HepG2 (cell line): ENCODE results near the gene PEAK1. TPM values are rescaled to one million over a fixed set of nuclear protein-coding genes. Genes with fewer than 3 reads are reported as not detected.
A peak's percentile ranks its signal among the peaks of the same experiment; 100 is the strongest.

Experiments used
- ATAC-seq: fragments of 200-7000 bp; cut with Tn5 transposase; 3 replicates; pipeline ENCODE4 v1.9.1; 2020; ENCODE audit warnings: mild to moderate bottlenecking, moderate library complexity
- BruUV-seq: library from RNA; stranded (reverse); fragments of 400-500 nt; replicated peaks from 2 replicates; lab custom pipeline; 2021; lab: Mats Ljungman, UMichigan
- CTCF ChIA-PET: fragments of 300-600 bp; formaldehyde crosslinking; extraction: SDS; loops from one replicate; lab custom pipeline; 2021; ENCODE audit warnings: low total read pairs, inconsistent platforms, low intra/inter-chr PET ratio; lab: Yijun Ruan, JAX
- POLR2A ChIA-PET: fragments of 350-600 bp; sonication (Branson Sonifier 250); formaldehyde crosslinking; loops from one replicate; lab custom pipeline; 2020; ENCODE audit warnings: antibody characterized with exemption, inconsistent platforms; lab: Yijun Ruan, JAX
- DNase-seq: peaks from one replicate; pipeline ENCODE4 v3.0.0-alpha.2; 2015; ENCODE audit warnings: low spot score
- FAIRE-seq: peaks from 3 replicates; lab custom pipeline; 2011; peaks lifted over from hg19 to GRCh38; lab: Jason Lieb, UNC
- H2AFZ ChIP-seq: one replicate; pipeline ENCODE4 v1.6.1; 2011; ENCODE audit warnings: low read length, inconsistent platforms
- H3K27ac ChIP-seq: fragments of 300-600 bp; 3 replicates; pipeline ENCODE4 v1.8.0; 2011; ENCODE audit warnings: mixed run types, mild to moderate bottlenecking, mixed read lengths, low read length, inconsistent platforms; ENCODE audit not compliant: insufficient read depth; ENCODE audit errors: extremely low read length
- H3K27me3 ChIP-seq, 2 experiments: fragments of 200-600 bp in 1 of 2; 2 replicates in 1 of 2; 3 replicates in 1 of 2; pipeline versions ENCODE4 v1.6.0 to v1.8.0; 2011; ENCODE audit warnings: low read length in 2 of 2, mild to moderate bottlenecking in 2 of 2, moderate library complexity in 2 of 2, inconsistent platforms in 1 of 2; ENCODE audit not compliant: insufficient read depth in 2 of 2, control insufficient read depth in 1 of 2
- H3K36me3 ChIP-seq, 2 experiments: fragments of 200-600 bp in 1 of 2; replicated peaks in 1 of 2; 2 replicates in 1 of 2; 3 replicates in 1 of 2; pipeline versions ENCODE4 v1.5.1 to v1.8.0; 2011; ENCODE audit warnings: low read length in 2 of 2, inconsistent platforms in 1 of 2; ENCODE audit not compliant: insufficient read depth in 2 of 2, control insufficient read depth in 1 of 2
- H3K4me1 ChIP-seq: 2 replicates; pipeline ENCODE4 v1.5.1; 2012; ENCODE audit warnings: low read length, inconsistent platforms; ENCODE audit not compliant: insufficient read depth
- H3K4me2 ChIP-seq: 2 replicates; pipeline ENCODE4 v1.6.0; 2011; ENCODE audit warnings: low read depth, low read length, inconsistent platforms
- H3K4me3 ChIP-seq, 3 experiments: fragments of 200-600 bp in 1 of 3; sonication (generic), shearing (Covaris generic) in 1 of 3; replicated peaks in 1 of 3; 2 replicates each; pipeline ENCODE4 v1.5.1; 2011 to 2016; ENCODE audit warnings: low read length in 3 of 3, inconsistent platforms in 2 of 3, low read depth in 2 of 3, mild to moderate bottlenecking in 2 of 3, control low read depth in 1 of 3, mixed read lengths in 1 of 3; ENCODE audit not compliant: insufficient read depth in 1 of 3
- H3K79me2 ChIP-seq: one replicate; pipeline ENCODE4 v1.6.1; 2011; ENCODE audit warnings: low read length, inconsistent platforms; ENCODE audit not compliant: insufficient read depth
- H3K9ac ChIP-seq: 2 replicates; pipeline ENCODE4 v1.6.0; 2011; ENCODE audit warnings: mild to moderate bottlenecking, low read depth, low read length, inconsistent platforms; ENCODE audit not compliant: insufficient read depth
- H3K9me3 ChIP-seq: 2 replicates; pipeline ENCODE4 v1.5.1; 2012; ENCODE audit warnings: mild to moderate bottlenecking, low read length
- H4K20me1 ChIP-seq: 2 replicates; pipeline ENCODE4 v1.6.0; 2011; ENCODE audit warnings: inconsistent platforms, mild to moderate bottlenecking, low read length, moderate library complexity; ENCODE audit not compliant: insufficient read depth
- HDAC2 ChIP-seq: sonication (generic); formaldehyde crosslinking; IDR thresholded peaks from 2 replicates; pipeline ENCODE4 v1.4.0; 2020; ENCODE audit warnings: missing genetic modification reagents
- HMGA1 ChIP-seq: sonication (generic); formaldehyde crosslinking; conservative IDR thresholded peaks from 2 replicates; pipeline ENCODE4 v1.4.0; 2020; ENCODE audit warnings: missing genetic modification reagents
- KMT2B ChIP-seq: IDR thresholded peaks from 2 replicates; pipeline ENCODE4 v1.6.1; 2016; ENCODE audit warnings: missing genetic modification reagents, missing compliant biosample characterization
- NR1H2 ChIP-seq: sonication (generic); formaldehyde crosslinking; IDR thresholded peaks from 2 replicates; pipeline ENCODE4 v1.8.1; 2022; ENCODE audit warnings: low read depth, missing genetic modification reagents, borderline replicate concordance
- ZNF12 ChIP-seq: sonication (generic); formaldehyde crosslinking; IDR thresholded peaks from 2 replicates; pipeline ENCODE4 v1.5.0; 2020; ENCODE audit warnings: missing genetic modification reagents
- ZNF160 ChIP-seq: sonication (generic); formaldehyde crosslinking; IDR thresholded peaks from 2 replicates; pipeline ENCODE4 v1.8.0; 2022; ENCODE audit warnings: mild to moderate bottlenecking, inconsistent platforms, missing genetic modification reagents
- ZNF383 ChIP-seq: sonication (generic); formaldehyde crosslinking; IDR thresholded peaks from 2 replicates; pipeline ENCODE4 v1.4.0; 2020; ENCODE audit warnings: missing genetic modification reagents, mild to moderate bottlenecking, borderline replicate concordance
- ZNF432 ChIP-seq: sonication (generic); formaldehyde crosslinking; IDR thresholded peaks from 2 replicates; pipeline ENCODE4 v1.5.0; 2020; ENCODE audit warnings: missing genetic modification reagents, mild to moderate bottlenecking, borderline replicate concordance
- ZNF446 ChIP-seq: sonication (generic); formaldehyde crosslinking; IDR thresholded peaks from 2 replicates; pipeline ENCODE4 v1.5.0; 2020; ENCODE audit warnings: mild to moderate bottlenecking, missing genetic modification reagents
- ZNF543 ChIP-seq: sonication (generic); formaldehyde crosslinking; IDR thresholded peaks from 2 replicates; pipeline ENCODE4 v1.4.0; 2020; ENCODE audit warnings: mild to moderate bottlenecking, missing genetic modification reagents
- ZNF644 ChIP-seq: IDR thresholded peaks from 2 replicates; pipeline ENCODE4 v1.6.1; 2016; ENCODE audit warnings: low read depth
- ZNF850 ChIP-seq: sonication (generic); formaldehyde crosslinking; conservative IDR thresholded peaks from 2 replicates; pipeline ENCODE4 v1.9.0; 2021; ENCODE audit warnings: mild to moderate bottlenecking, missing genetic modification reagents
- ZSCAN31 ChIP-seq: sonication (generic); formaldehyde crosslinking; IDR thresholded peaks from 2 replicates; pipeline ENCODE4 v1.5.0; 2020; ENCODE audit warnings: low read depth, mild to moderate bottlenecking, missing genetic modification reagents
- ZZZ3 ChIP-seq: sonication (generic); formaldehyde crosslinking; IDR thresholded peaks from 2 replicates; pipeline ENCODE4 v1.4.0; 2020; ENCODE audit warnings: missing genetic modification reagents, mild to moderate bottlenecking, borderline replicate concordance
- WGBS: methylation state at CpG from one replicate; pipeline ENCODE4 v1.1.6; 2017; ENCODE audit warnings: low lambda C conversion rate; 5-methylcytosine and 5-hydroxymethylcytosine counted together
- in situ Hi-C: cut with HindIII; loops from 2 replicates; pipeline ENCODE4 v1.10.0; 2017; ENCODE audit warnings: low pct_unique_long_range_greater_than_20kb; ENCODE audit not compliant: extremely low pct_ligation_motif_present
- intact Hi-C: fragments of 100-400 bp; cut with micrococcal nuclease; formaldehyde crosslinking; loops from one replicate; pipeline ENCODE4 v1.10.0; 2022; ENCODE audit not compliant: unreplicated experiment
- polyA plus RNA-seq, 8 experiments: library from polyadenylated mRNA; depleted of rRNA in 3 of 8; stranded (reverse) in 7 of 8; unstranded in 1 of 8; fragments of >200 nt; fragmentation: Illumina TruSeq in 4 of 8; extraction: Trizol in 4 of 8; gene quantifications; 2 replicates each; pipeline versions ENCODE4 v1.2.1 to v1.2.3, GENCODE V29; 2011 to 2016; ENCODE audit warnings: low read depth in 4 of 8, missing spikeins in 1 of 8, mixed read lengths in 1 of 8; ENCODE audit not compliant: insufficient read depth in 1 of 8
- total RNA-seq, 5 experiments: library from RNA; depleted of rRNA; stranded (reverse); fragments of >200 nt; fragmentation: Illumina TruSeq; extraction: Trizol; gene quantifications; 2 replicates each; pipeline ENCODE4 v1.2.3, GENCODE V29; 2016; ENCODE audit warnings: low read depth in 1 of 5
- TF ChIP-seq, protein P1 (sequence below): IDR thresholded peaks from 2 replicates; pipeline ENCODE4 v1.6.1; 2016; ENCODE audit warnings: low read depth, missing genetic modification reagents, missing compliant biosample characterization

PEAK1 gene
- total and polyA plus RNA-seq, 2 of the 13 experiments (the other 11 are each of a cell fraction or from before 2014, with no cell fraction given), result 6.0 to 6.6 TPM

DNA sequence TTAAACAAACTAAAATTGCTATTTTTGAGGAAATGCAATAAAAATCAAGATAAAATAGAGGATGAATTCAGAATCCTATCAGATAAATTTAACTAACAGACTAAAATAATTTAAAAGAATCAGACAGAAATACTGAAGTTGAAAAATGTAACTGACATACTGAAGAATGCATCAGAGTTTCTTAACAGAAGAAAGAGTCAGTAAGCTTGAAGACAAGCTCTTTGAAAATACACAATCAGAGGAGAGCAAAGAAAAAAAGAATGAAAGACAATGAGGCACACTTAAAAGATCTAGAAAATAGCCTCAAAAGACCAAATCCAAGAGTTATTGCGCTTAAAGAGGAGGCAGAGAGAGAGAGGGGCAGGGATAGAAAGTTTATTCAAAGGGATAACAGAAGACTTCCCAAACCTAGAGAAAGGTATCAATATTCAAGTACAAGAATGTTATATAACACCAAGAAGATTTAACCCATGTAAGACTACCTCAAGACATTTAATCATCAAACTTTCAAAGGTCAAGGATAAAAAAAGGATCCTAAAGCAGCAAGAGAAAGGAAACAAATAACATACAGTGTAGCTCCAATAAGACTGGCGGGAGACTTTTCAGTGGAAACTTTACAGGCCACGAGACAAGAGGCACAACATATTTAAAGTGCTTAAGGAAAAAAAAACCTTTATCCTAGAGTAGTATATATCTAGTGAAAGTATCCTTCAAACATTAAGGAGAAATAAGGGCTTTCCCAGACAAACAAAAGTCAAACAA lies 24.7 kb downstream of the PEAK1 start:
- FAIRE-seq (no peak), DNase-seq (no peak), ATAC-seq (no peak)
- peaks cover 0 to 4% of the 10 kb centered on the region in 2 experiments; a peak in 1 of 5 replicates for H3K36me3 ChIP-seq
- H3K27me3 ChIP-seq, result no peaks in the 10 kb centered on the region
- H3K79me2 ChIP-seq, result peaks cover 39% of the 10 kb centered on the region
- CTCF ChIA-PET, result no interaction called here
- no peak overlapping the region for H3K4me3 ChIP-seq
- no peak overlapping the region for H2AFZ ChIP-seq
- peaks cover 30% of the 10 kb centered on the region for H3K9me3 ChIP-seq
- no peaks in the 10 kb centered on the region for H3K4me1 ChIP-seq
- no peak overlapping the region for H3K9ac ChIP-seq
- in situ Hi-C loops (no loop called here), intact Hi-C loops (no loop called here)
- H4K20me1 ChIP-seq, result 0 out of 2 replicates have a peak, but pooled peaks cover 4% of the 10 kb centered on the region
- no peak overlapping the region for H3K4me2 ChIP-seq
- WGBS, result 97% methylated on average over 3 of the region's 3 CpGs
- BruUV-seq, result no TSS peak
- TF ChIP-seq ZSCAN31 (no peak), ZNF160 (CRISPR knock-in tag) (peak; percentile 97), HDAC2 (CRISPR knock-in tag) (no peak)
- POLR2A ChIA-PET, result no interaction called here
- H3K27ac ChIP-seq, result no peak overlapping the region

GRCh38 chr15:77393471-77393840 lies 26.4 kb downstream of the PEAK1 start:
- ATAC-seq (no peak), DNase-seq (no peak), FAIRE-seq (no peak)
- CTCF ChIA-PET, result no interaction called here
- H3K4me1 ChIP-seq, result no peaks in the 10 kb centered on the region
- H3K4me3 ChIP-seq, result no peak overlapping the region
- POLR2A ChIA-PET, result no interaction called here
- no peak overlapping the region for H3K4me2 ChIP-seq
- peaks cover 12% of the 10 kb centered on the region for H3K9me3 ChIP-seq
- no TSS peak for BruUV-seq
- peaks cover 32% of the 10 kb centered on the region for H3K79me2 ChIP-seq
- H3K9ac ChIP-seq, result no peak overlapping the region
- in situ Hi-C loops, result no loop called here
- no peak overlapping the region for H2AFZ ChIP-seq
- H3K27ac ChIP-seq, result no peak overlapping the region
- H3K36me3 ChIP-seq, result peaks cover 0 to 4% of the 10 kb centered on the region in 2 experiments; a peak in 1 of 5 replicates
- intact Hi-C loops, result no loop called here
- H4K20me1 ChIP-seq, result peaks cover 9% of the 10 kb centered on the region; the same call in 1 of the 2 replicates
- no peaks in the 10 kb centered on the region for H3K27me3 ChIP-seq
- TF ChIP-seq ZZZ3 (CRISPR knock-in tag) (no peak), NR1H2 (CRISPR knock-in tag) (no peak), ZNF383 (no peak), ZNF543 (no peak), ZNF644 (CRISPR knock-in tag) (no peak), ZNF432 (CRISPR knock-in tag) (no peak), ZNF12 (CRISPR knock-in tag) (no peak), KMT2B (CRISPR knock-in tag) (no peak), HMGA1 (no peak), ZNF446 (CRISPR knock-in tag) (no peak), ZNF850 (CRISPR knock-in tag) (no peak)
- TF ChIP-seq, protein P1, sequence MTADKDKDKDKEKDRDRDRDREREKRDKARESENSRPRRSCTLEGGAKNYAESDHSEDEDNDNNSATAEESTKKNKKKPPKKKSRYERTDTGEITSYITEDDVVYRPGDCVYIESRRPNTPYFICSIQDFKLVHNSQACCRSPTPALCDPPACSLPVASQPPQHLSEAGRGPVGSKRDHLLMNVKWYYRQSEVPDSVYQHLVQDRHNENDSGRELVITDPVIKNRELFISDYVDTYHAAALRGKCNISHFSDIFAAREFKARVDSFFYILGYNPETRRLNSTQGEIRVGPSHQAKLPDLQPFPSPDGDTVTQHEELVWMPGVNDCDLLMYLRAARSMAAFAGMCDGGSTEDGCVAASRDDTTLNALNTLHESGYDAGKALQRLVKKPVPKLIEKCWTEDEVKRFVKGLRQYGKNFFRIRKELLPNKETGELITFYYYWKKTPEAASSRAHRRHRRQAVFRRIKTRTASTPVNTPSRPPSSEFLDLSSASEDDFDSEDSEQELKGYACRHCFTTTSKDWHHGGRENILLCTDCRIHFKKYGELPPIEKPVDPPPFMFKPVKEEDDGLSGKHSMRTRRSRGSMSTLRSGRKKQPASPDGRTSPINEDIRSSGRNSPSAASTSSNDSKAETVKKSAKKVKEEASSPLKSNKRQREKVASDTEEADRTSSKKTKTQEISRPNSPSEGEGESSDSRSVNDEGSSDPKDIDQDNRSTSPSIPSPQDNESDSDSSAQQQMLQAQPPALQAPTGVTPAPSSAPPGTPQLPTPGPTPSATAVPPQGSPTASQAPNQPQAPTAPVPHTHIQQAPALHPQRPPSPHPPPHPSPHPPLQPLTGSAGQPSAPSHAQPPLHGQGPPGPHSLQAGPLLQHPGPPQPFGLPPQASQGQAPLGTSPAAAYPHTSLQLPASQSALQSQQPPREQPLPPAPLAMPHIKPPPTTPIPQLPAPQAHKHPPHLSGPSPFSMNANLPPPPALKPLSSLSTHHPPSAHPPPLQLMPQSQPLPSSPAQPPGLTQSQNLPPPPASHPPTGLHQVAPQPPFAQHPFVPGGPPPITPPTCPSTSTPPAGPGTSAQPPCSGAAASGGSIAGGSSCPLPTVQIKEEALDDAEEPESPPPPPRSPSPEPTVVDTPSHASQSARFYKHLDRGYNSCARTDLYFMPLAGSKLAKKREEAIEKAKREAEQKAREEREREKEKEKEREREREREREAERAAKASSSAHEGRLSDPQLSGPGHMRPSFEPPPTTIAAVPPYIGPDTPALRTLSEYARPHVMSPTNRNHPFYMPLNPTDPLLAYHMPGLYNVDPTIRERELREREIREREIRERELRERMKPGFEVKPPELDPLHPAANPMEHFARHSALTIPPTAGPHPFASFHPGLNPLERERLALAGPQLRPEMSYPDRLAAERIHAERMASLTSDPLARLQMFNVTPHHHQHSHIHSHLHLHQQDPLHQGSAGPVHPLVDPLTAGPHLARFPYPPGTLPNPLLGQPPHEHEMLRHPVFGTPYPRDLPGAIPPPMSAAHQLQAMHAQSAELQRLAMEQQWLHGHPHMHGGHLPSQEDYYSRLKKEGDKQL (CRISPR knock-in tag), result no peak
